CD4-positive, alpha-beta T cell (primary cell): ENCODE measurements around the gene ADAMTS3. TPM values are rescaled to one million over a fixed set of nuclear protein-coding genes. Genes with fewer than 3 reads are reported as not detected.
A peak's percentile ranks its signal among the peaks of the same experiment; 100 is the strongest.

Experiments used
- ATAC-seq: fragments of 200-7000 bp; cut with Tn5 transposase; one replicate; pipeline ENCODE4 v1.10.0; 2022; ENCODE audit warnings: mild to moderate bottlenecking; ENCODE audit not compliant: poor library complexity
- CTCF ChIA-PET: fragments of 350-600 bp; sonication (Branson Sonifier 250); formaldehyde crosslinking; loops from one replicate; lab custom pipeline; 2021; ENCODE audit warnings: antibody characterized with exemption, inconsistent platforms; lab: Charles Lee
- POLR2A ChIA-PET: fragments of 350-600 bp; sonication (Branson Sonifier 250); formaldehyde crosslinking; loops from one replicate; lab custom pipeline; 2021; ENCODE audit warnings: antibody characterized with exemption, inconsistent platforms; lab: Charles Lee
- DNase-seq, 14 experiments: peaks; one replicate each; pipeline ENCODE4 v3.0.0-alpha.2; 2013 to 2020; ENCODE audit warnings: mixed read lengths in 2 of 14
- H3K27ac ChIP-seq, 2 donors: one replicate each; pipeline versions ENCODE4 v1.5.1 to v1.7.0; 2013; ENCODE audit warnings: low read length in 2 of 2, low read depth in 1 of 2, mild to moderate bottlenecking in 1 of 2
- H3K27me3 ChIP-seq, 2 experiments: 1 replicate in 1 of 2; 2 replicates in 1 of 2; pipeline versions ENCODE4 v1.6.1 to v1.7.0; 2013; ENCODE audit warnings: low read length in 2 of 2, control low read depth in 1 of 2, mild to moderate bottlenecking in 1 of 2, moderate library complexity in 1 of 2; ENCODE audit not compliant: insufficient read depth in 2 of 2, control insufficient read depth in 1 of 2
- H3K36me3 ChIP-seq: one replicate; pipeline ENCODE4 v1.6.1; 2013; ENCODE audit warnings: low read length, control low read depth; ENCODE audit not compliant: insufficient read depth
- H3K4me1 ChIP-seq: one replicate; pipeline ENCODE4 v1.6.1; 2013; ENCODE audit warnings: low read length, control low read depth; ENCODE audit not compliant: insufficient read depth
- H3K4me3 ChIP-seq: one replicate; pipeline ENCODE4 v1.5.1; 2013; ENCODE audit warnings: mild to moderate bottlenecking, low read length, moderate library complexity
- H3K9me3 ChIP-seq, 2 experiments: 1 replicate in 1 of 2; 2 replicates in 1 of 2; pipeline versions ENCODE4 v1.6.1 to v1.7.0; 2013; ENCODE audit warnings: low read length in 2 of 2, mild to moderate bottlenecking in 2 of 2, control low read depth in 1 of 2, moderate library complexity in 1 of 2; ENCODE audit not compliant: control insufficient read depth in 1 of 2, insufficient read depth in 1 of 2
- H3K27ac Mint-ChIP-seq: one replicate; pipeline ENCODE4 v1.8.0; 2020; ENCODE audit warnings: mixed read lengths
- H3K27me3 Mint-ChIP-seq: one replicate; pipeline ENCODE4 v1.8.0; 2021; ENCODE audit warnings: mixed read lengths
- H3K36me3 Mint-ChIP-seq: one replicate; pipeline ENCODE4 v1.8.0; 2021; ENCODE audit warnings: low read depth, mixed read lengths
- H3K4me1 Mint-ChIP-seq: one replicate; pipeline ENCODE4 v1.8.0; 2021; ENCODE audit warnings: low read depth, mixed read lengths
- H3K4me3 Mint-ChIP-seq: one replicate; pipeline ENCODE4 v1.8.0; 2020; ENCODE audit warnings: mild to moderate bottlenecking, mixed read lengths
- H3K9me3 Mint-ChIP-seq: one replicate; pipeline ENCODE4 v1.8.0; 2020; ENCODE audit warnings: mixed read lengths
- intact Hi-C, 2 experiments: fragments of 100-400 bp; cut with DNase I in 1 of 2; cut with micrococcal nuclease in 1 of 2; formaldehyde crosslinking; loops; one replicate each; pipeline versions ENCODE4 v1.15.1 to v1.9.0; 2023 to 2025; cut with DNase I, micrococcal nuclease
- total RNA-seq, 174 experiments: library from RNA in 2 of 174; stranded (reverse) in 2 of 174; gene quantifications; one replicate each; pipeline ENCODE4 v1.2.3 and lab custom pipeline; 2021 to 2026
- TF ChIP-seq, protein P1 (sequence below): fragments of 200-600 bp; IDR thresholded peaks from one replicate; pipeline ENCODE4 v1.8.0; 2022; ENCODE audit warnings: antibody characterized with exemption, mild to moderate bottlenecking

The ADAMTS3 gene
- total RNA-seq, 2 experiments from 2014 or later: not detected

DNA sequence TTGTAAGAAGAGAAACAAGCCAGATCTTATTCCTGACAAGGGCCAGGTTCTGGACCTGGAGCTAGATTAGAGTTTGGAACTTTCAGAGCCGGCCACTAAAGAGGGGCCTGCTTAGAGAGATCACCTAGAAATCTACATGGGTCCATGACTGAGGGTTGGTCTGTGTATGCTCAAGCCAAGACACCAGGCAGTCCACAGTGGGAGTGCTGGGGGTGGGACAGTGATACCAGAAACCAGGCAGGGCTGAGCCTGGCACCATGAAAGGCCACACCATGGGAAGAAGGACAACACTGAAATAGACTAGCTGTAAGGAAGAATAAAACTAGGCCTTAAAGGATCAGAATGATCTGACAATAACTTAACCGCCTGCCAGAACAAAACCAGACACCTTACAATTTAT lies 267.3 kb downstream of the ADAMTS3 start:
- no peak overlapping the region for H3K4me3 Mint-ChIP-seq
- Histone ChIP-seq H3K9me3 (no peaks in the 10 kb centered on the region), H3K36me3 (no peaks in the 10 kb centered on the region), H3K27me3 (no peaks in the 10 kb centered on the region), H3K4me1 (no peaks in the 10 kb centered on the region), H3K27ac (no peak overlapping the region), H3K4me3 (no peak overlapping the region)
- no peak overlapping the region for H3K27ac Mint-ChIP-seq
- POLR2A ChIA-PET: no interaction called here
- DNase-seq (no peak), ATAC-seq (no peak)
- CTCF ChIA-PET: interaction anchor here (1.3 to 1.5 kb wide), 2 partner anchors 11 to 1700 kb away, joined by 4 to 5 read pairs; no protein-coding TSS in a partner anchor
- H3K4me1 Mint-ChIP-seq: no peaks in the 10 kb centered on the region
- no peaks in the 10 kb centered on the region for H3K27me3 Mint-ChIP-seq
- H3K36me3 Mint-ChIP-seq: no peaks in the 10 kb centered on the region
- TF ChIP-seq, protein P1, sequence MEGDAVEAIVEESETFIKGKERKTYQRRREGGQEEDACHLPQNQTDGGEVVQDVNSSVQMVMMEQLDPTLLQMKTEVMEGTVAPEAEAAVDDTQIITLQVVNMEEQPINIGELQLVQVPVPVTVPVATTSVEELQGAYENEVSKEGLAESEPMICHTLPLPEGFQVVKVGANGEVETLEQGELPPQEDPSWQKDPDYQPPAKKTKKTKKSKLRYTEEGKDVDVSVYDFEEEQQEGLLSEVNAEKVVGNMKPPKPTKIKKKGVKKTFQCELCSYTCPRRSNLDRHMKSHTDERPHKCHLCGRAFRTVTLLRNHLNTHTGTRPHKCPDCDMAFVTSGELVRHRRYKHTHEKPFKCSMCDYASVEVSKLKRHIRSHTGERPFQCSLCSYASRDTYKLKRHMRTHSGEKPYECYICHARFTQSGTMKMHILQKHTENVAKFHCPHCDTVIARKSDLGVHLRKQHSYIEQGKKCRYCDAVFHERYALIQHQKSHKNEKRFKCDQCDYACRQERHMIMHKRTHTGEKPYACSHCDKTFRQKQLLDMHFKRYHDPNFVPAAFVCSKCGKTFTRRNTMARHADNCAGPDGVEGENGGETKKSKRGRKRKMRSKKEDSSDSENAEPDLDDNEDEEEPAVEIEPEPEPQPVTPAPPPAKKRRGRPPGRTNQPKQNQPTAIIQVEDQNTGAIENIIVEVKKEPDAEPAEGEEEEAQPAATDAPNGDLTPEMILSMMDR: no peak
- no peaks in the 10 kb centered on the region for H3K9me3 Mint-ChIP-seq
- intact Hi-C loops: loop anchor here in 1 of 2 experiments (2.0 to 10.0 kb wide), 4 partner anchors 1317 to 1701 kb away; no protein-coding TSS in a partner anchor

DNA sequence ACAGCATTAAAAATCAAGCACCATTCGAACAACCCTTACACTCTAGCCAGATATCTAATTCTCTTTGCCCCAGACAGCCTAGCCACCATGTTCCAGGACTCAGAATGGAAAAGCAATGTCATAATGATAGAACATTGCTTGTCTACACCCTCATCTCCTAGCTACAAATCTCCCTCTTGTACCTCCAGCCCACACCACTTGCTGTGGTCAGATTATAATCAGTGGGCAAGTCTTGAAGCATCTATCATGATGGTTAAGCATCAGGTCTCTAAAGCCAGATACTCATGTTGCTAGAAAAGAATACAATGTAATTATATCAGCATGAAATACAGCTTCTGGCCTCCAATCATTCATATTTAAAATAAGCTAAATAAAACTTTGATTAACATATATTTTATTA lies 268.9 kb downstream of the ADAMTS3 start:
- POLR2A ChIA-PET: no interaction called here
- CTCF ChIA-PET: interaction anchor here (1.2 kb wide), 1 partner anchor 1699 kb away, joined by 3 read pairs; no protein-coding TSS in a partner anchor
- Mint-ChIP-seq H3K27me3 (no peaks in the 10 kb centered on the region), H3K4me3 (no peak overlapping the region), H3K9me3 (no peaks in the 10 kb centered on the region), H3K27ac (no peak overlapping the region), H3K4me1 (no peaks in the 10 kb centered on the region), H3K36me3 (no peaks in the 10 kb centered on the region)
- ATAC-seq: no peak
- Histone ChIP-seq H3K27ac (no peak overlapping the region), H3K4me3 (no peak overlapping the region), H3K36me3 (no peaks in the 10 kb centered on the region), H3K4me1 (no peaks in the 10 kb centered on the region), H3K9me3 (no peaks in the 10 kb centered on the region), H3K27me3 (no peaks in the 10 kb centered on the region)
- DNase-seq: no peak
- TF ChIP-seq, protein P1: no peak
- intact Hi-C loops: loop anchor here in 1 of 2 experiments (5.0 to 10.0 kb wide), 3 partner anchors 1315 to 1643 kb away; no protein-coding TSS in a partner anchor

DNA sequence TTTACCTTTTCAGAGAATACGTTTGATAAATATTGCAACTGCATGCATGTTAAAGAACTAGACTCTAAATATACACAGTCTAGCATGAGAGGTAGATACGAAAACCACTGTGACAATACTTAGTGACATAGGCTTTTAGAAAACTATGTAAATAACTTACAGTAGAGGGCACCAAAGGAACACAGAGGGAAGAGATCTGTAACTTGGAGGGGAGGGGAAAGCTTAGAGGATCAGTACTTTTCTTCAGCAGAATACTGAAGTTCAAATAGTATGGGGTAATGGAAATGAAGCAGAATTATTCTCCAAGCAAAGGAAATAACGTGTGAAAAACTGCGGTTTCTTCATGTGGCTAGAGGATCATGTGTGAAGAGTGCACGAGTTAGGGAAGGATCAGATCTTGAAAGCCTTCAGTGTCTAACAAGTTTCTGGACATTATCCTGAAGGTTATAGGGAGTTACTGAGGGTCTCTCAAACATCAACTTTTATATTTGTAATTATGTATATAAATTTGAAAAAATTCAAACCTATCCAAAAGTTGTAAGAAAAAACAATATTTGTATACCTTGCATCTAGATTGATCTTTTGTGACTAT lies 273.0 kb downstream of the ADAMTS3 start:
- no peaks in the 10 kb centered on the region for H3K4me1 Mint-ChIP-seq
- TF ChIP-seq, protein P1: peak; percentile 21
- DNase-seq: peak in 2 of 14 experiments; percentile 1 to 11

More for the DNA sequence above, 273.0 kb downstream of the ADAMTS3 start:
- Mint-ChIP-seq H3K36me3 (no peaks in the 10 kb centered on the region), H3K27me3 (peaks cover 7% of the 10 kb centered on the region), H3K27ac (no peak overlapping the region), H3K9me3 (no peaks in the 10 kb centered on the region), H3K4me3 (no peak overlapping the region)
- ChIA-PET POLR2A (no interaction called here), CTCF (interaction anchor here (0.7 kb wide), 1 partner anchor 12 kb away, joined by 3 read pairs; no protein-coding TSS in a partner anchor)
- H3K9me3 ChIP-seq: no peaks in the 10 kb centered on the region
- ATAC-seq: no peak
- H3K27me3 ChIP-seq: no peaks in the 10 kb centered on the region
- intact Hi-C loops: loop anchor here in 1 of 2 experiments (10.0 kb wide), 1 partner anchor 1359 kb away; no protein-coding TSS in a partner anchor
- H3K4me3 ChIP-seq: no peak overlapping the region
- H3K36me3 ChIP-seq: no peaks in the 10 kb centered on the region
- H3K4me1 ChIP-seq: no peaks in the 10 kb centered on the region
- no peak overlapping the region for H3K27ac ChIP-seq
